ENCODE data around the gene CZIB. TPM values are rescaled to one million over a fixed set of nuclear protein-coding genes. Genes with fewer than 3 reads are reported as not detected.
"Not testable (repeated sequence)": the region's sequence is repeated elsewhere in the genome, so short reads cannot be mapped to it uniquely, and the experiment has no call there.

The CZIB gene
- total RNA-seq, 1 donor from 2014 or later, result 115 TPM

DNA sequence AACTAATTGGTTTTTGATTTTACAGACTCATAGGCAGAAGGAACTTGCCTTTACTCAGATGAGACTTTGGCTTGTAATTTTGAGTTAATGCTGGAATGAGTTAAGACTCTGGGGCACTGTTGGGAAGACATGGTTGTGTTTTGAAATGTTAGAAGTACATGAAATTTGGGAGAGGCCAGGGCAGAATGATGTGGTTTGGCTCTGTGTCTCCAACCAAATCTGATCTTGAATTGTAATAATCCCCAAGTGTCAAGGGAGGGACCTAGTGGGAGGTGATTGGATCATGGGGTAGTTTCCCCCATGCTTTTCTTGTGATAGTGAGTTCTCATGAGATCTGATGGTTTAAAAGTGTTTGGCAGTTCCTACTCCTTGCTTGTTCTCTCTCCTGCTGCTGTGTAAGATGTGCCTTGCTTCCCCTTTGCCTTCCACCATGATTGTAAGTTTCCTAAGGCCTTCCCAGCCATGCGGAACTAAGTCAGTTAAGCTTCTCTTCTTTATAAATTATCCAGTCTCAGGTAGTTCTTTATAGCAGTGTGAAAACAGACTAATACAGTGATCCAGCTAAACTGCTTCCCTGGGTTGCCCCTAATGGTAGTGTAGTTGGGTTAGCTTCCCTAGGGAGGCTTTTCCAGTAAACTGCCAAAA, 13.6 kb downstream of the CZIB start:
- Mint-ChIP-seq H3K4me1 (no peaks in the 10 kb centered on the region), H3K36me3 (peaks cover 60% of the 10 kb centered on the region), H3K27me3 (ENCODE audit: insufficient read depth, low read depth) (peaks cover 4% of the 10 kb centered on the region), H3K4me3 (no peak overlapping the region), H3K9me3 (peaks cover 30% of the 10 kb centered on the region), H3K27ac (no peak overlapping the region)
- H3K9ac ChIP-seq, result no peak overlapping the region
- H3K27ac ChIP-seq, result no peak overlapping the region
- H3K36me3 ChIP-seq, result peaks cover 40% of the 10 kb centered on the region
- no peaks in the 10 kb centered on the region for H3K27me3 ChIP-seq
- no peak for DNase-seq (ENCODE audit: low spot score)
- no peak overlapping the region for H3K4me3 ChIP-seq
- H3K4me2 ChIP-seq, result no peak overlapping the region
- H3K79me2 ChIP-seq (ENCODE audit: low read depth), result no peaks in the 10 kb centered on the region
- H3K9me3 ChIP-seq (ENCODE audit: low read depth), result peaks cover 15% of the 10 kb centered on the region
- H3K4me1 ChIP-seq, result no peaks in the 10 kb centered on the region
- no peak overlapping the region for H2AFZ ChIP-seq (replicated peaks)
- no peaks in the 10 kb centered on the region for H4K20me1 ChIP-seq (ENCODE audit: low read depth)
- H3F3A ChIP-seq (ENCODE audit: low read depth), result no peaks in the 10 kb centered on the region
- TF ChIP-seq EZH2phosphoT487 (IDR thresholded peaks at IDR 0.05) (no peak), EZH2 (IDR thresholded peaks at IDR 0.05) (no peak)
- TF ChIP-seq, protein P1, sequence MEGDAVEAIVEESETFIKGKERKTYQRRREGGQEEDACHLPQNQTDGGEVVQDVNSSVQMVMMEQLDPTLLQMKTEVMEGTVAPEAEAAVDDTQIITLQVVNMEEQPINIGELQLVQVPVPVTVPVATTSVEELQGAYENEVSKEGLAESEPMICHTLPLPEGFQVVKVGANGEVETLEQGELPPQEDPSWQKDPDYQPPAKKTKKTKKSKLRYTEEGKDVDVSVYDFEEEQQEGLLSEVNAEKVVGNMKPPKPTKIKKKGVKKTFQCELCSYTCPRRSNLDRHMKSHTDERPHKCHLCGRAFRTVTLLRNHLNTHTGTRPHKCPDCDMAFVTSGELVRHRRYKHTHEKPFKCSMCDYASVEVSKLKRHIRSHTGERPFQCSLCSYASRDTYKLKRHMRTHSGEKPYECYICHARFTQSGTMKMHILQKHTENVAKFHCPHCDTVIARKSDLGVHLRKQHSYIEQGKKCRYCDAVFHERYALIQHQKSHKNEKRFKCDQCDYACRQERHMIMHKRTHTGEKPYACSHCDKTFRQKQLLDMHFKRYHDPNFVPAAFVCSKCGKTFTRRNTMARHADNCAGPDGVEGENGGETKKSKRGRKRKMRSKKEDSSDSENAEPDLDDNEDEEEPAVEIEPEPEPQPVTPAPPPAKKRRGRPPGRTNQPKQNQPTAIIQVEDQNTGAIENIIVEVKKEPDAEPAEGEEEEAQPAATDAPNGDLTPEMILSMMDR (IDR thresholded peaks at IDR 0.05), result no peak

DNA sequence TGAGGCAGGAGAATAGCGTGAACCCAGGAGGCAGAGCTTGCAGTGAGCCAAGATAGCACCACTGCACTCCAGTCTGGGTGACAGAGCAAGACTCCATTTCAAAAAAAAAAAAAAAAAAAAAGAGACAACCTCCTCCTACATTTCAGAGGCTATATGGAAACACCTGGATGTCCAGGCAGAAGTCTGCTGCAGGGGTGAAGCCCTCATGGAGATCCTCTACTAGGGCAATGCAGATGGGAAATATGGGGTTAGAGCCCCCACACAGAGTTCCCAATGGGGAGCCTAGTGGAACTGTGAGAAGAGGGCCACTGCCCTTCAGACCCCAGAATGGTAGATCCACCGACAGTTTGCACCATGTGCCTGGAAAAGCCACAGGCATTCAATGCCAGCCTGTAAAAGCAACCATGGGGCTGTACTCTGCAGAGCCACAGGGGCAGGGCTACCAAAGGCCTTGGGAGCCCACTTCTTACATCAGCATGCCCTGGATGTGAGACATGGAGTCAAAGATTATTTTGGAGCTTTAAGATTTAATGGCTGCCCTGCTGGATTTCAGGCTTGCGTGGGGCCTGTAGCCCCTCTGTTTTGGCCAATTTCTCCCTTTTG, 14.2 kb downstream of the CZIB start:
- H3K27ac Mint-ChIP-seq, result not testable (repeated sequence)

DNA sequence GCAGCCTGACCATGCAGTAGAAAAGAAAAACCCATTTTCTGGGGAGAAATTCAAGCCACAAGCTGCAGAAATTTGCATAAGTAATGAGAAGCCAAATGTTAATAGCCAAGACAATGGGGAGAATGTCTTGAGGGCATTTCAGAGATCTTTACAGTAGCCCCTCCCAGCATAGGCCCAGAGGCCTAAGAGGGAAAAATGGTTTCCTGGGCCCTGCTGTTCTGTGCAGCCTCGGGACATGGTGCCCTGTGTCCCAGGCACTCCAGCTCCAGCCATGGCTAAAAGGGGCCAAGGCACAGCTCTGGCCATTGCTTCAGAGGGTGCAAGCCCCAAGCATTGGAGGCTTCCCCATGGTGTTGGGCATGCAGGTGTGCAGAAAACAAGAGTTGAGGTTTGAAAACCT, 14.9 kb downstream of the CZIB start:
- not testable (repeated sequence) for H3K4me2 ChIP-seq; H3F3A ChIP-seq (ENCODE audit: low read depth); H3K79me2 ChIP-seq (ENCODE audit: low read depth); H3K27me3 Mint-ChIP-seq (ENCODE audit: insufficient read depth, low read depth); DNase-seq (ENCODE audit: low spot score); H3K4me3 ChIP-seq; H3K27ac ChIP-seq; H3K4me1 ChIP-seq; H3K27ac Mint-ChIP-seq; H2AFZ ChIP-seq (replicated peaks); H3K9ac ChIP-seq; H3K4me1 Mint-ChIP-seq; H3K27me3 ChIP-seq; H4K20me1 ChIP-seq (ENCODE audit: low read depth); H3K4me3 Mint-ChIP-seq
- Mint-ChIP-seq H3K36me3 (peaks cover 65% of the 10 kb centered on the region), H3K9me3 (peaks cover 30% of the 10 kb centered on the region)
- H3K9me3 ChIP-seq (ENCODE audit: low read depth), result peaks cover 15% of the 10 kb centered on the region
- peaks cover 40% of the 10 kb centered on the region for H3K36me3 ChIP-seq

More for the DNA sequence above, 14.2 kb downstream of the CZIB start:
- H3K27me3 Mint-ChIP-seq (ENCODE audit: insufficient read depth, low read depth); H3K4me3 Mint-ChIP-seq; H3F3A ChIP-seq (ENCODE audit: low read depth); H3K9ac ChIP-seq; DNase-seq (ENCODE audit: low spot score); H3K79me2 ChIP-seq (ENCODE audit: low read depth); H3K4me1 Mint-ChIP-seq; H3K27me3 ChIP-seq; H3K4me2 ChIP-seq; H4K20me1 ChIP-seq (ENCODE audit: low read depth); H3K4me3 ChIP-seq; H2AFZ ChIP-seq (replicated peaks); H3K4me1 ChIP-seq; H3K27ac ChIP-seq: not testable (repeated sequence)
- peaks cover 15% of the 10 kb centered on the region for H3K9me3 ChIP-seq (ENCODE audit: low read depth)
- peaks cover 40% of the 10 kb centered on the region for H3K36me3 ChIP-seq
- H3K36me3 Mint-ChIP-seq, result peaks cover 62% of the 10 kb centered on the region
- peaks cover 30% of the 10 kb centered on the region for H3K9me3 Mint-ChIP-seq

GRCh38 chr1:53203466-53203865, 17.0 kb downstream of the CZIB start:
- Histone ChIP-seq H3K9ac (no peak overlapping the region), H3K4me1 (no peaks in the 10 kb centered on the region), H3K27me3 (no peaks in the 10 kb centered on the region), H3K79me2 (ENCODE audit: low read depth) (peaks cover 3% of the 10 kb centered on the region), H3K9me3 (ENCODE audit: low read depth) (peaks cover 15% of the 10 kb centered on the region), H2AFZ (replicated peaks) (no peak overlapping the region), H3K27ac (no peak overlapping the region), H3K4me2 (no peak overlapping the region), H3K4me3 (no peak overlapping the region), H4K20me1 (ENCODE audit: low read depth) (no peaks in the 10 kb centered on the region), H3F3A (ENCODE audit: low read depth) (no peaks in the 10 kb centered on the region), H3K36me3 (peaks cover 34% of the 10 kb centered on the region)
- Mint-ChIP-seq H3K36me3 (peaks cover 54% of the 10 kb centered on the region), H3K9me3 (peaks cover 30% of the 10 kb centered on the region), H3K4me3 (no peak overlapping the region), H3K4me1 (no peaks in the 10 kb centered on the region), H3K27me3 (ENCODE audit: insufficient read depth, low read depth) (no peaks in the 10 kb centered on the region), H3K27ac (no peak overlapping the region)
- DNase-seq (ENCODE audit: low spot score), result no peak
- TF ChIP-seq EZH2 (IDR thresholded peaks at IDR 0.05) (no peak), EZH2phosphoT487 (IDR thresholded peaks at IDR 0.05) (no peak)
- TF ChIP-seq, protein P1 (IDR thresholded peaks at IDR 0.05), result no peak

Data from neural progenitor cell (in vitro differentiated cells).